Measurements from ENCODE around the gene AP2A1.

AP2A1 gene

DNA sequence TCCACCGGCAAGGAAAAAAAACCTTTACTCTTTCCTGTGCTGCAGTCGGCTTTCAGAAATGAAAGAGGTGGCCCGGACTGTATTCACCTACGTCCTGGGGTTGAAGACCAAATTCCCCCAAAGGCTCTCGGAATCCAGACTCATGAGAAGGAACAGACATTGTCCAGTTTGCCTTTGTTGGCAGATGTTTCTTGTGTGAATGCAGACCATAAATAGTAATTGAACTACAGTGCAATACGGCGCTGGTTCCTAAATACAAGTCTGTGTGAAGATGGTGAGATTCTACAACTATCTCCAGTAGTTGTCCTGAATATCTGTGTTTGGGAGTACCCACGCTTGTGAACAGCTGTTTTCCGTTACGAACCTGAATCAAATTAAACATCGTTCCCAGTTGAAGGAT is 72.9 kb downstream of the AP2A1 start:
- DNase-seq (ENCODE audit: low spot score): no peak

DNA sequence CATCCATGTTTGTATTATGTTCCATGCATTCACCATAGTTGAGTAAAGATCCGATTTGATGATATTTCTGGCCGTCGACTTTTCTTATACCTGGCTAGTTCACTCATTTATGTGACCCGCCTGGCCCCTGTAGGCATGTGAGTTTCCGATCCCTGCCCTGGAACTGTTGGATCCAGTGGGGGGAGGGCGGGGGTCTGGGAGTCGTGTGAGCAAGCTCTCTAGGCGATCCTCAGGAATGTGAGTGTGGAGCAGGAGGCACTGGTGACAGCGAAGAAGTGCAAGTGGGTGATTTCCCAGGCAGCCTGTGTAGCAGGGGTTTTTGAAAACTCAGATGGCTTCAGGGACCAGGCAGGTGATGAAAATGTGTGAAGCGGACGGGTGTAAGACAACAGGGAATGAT is 73.5 kb downstream of the AP2A1 start:
- DNase-seq (ENCODE audit: low spot score): no peak

GRCh38 chr19:49840736-49841249 is 74.0 kb downstream of the AP2A1 start:
- DNase-seq (ENCODE audit: low spot score): no peak

DNA sequence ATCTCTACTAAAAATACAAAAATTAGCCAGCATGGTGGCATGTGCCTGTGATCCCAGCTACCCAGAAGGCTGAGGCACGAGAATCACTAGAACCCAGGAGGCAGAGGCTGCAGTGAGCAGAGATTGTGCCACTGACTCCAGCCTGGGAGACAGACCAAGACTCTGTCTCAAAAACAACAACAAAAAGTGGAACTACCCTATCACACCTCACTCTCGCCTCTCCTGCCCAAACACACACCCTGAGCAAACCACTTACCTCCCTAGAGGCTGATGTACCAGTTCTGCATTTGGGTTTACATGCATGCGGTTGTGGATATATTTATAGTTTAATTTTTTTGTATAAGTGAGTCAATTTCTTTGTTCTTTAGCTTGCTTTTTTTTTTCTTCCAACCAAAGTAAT is 76.5 kb downstream of the AP2A1 start:
- DNase-seq (ENCODE audit: low spot score): no peak

GRCh38 chr19:49844138-49845095 is 77.6 kb downstream of the AP2A1 start:
- DNase-seq (ENCODE audit: low spot score): no peak

DNA sequence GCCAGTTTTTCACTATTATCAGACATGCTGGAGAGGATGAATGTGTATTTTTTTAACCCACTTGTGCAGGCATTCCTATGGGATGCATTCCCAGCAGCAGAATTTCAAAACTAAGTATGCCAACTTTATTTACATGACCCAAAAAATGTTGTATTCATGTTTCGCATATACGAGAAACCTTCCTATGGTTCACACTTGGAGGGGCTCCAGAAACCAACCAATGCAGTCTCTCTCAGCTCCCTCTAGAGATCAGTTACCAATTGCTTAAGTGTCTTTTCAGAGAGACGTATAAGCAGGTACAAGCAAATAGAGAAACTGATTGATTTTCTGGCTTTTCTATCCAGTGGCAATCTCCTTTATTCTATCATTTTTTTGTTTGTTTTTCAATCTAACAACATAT is 78.6 kb downstream of the AP2A1 start:
- DNase-seq (ENCODE audit: low spot score): no peak

GRCh38 chr19:49846408-49846807 is 79.6 kb downstream of the AP2A1 start:
- no peak for DNase-seq (ENCODE audit: low spot score)

DNA sequence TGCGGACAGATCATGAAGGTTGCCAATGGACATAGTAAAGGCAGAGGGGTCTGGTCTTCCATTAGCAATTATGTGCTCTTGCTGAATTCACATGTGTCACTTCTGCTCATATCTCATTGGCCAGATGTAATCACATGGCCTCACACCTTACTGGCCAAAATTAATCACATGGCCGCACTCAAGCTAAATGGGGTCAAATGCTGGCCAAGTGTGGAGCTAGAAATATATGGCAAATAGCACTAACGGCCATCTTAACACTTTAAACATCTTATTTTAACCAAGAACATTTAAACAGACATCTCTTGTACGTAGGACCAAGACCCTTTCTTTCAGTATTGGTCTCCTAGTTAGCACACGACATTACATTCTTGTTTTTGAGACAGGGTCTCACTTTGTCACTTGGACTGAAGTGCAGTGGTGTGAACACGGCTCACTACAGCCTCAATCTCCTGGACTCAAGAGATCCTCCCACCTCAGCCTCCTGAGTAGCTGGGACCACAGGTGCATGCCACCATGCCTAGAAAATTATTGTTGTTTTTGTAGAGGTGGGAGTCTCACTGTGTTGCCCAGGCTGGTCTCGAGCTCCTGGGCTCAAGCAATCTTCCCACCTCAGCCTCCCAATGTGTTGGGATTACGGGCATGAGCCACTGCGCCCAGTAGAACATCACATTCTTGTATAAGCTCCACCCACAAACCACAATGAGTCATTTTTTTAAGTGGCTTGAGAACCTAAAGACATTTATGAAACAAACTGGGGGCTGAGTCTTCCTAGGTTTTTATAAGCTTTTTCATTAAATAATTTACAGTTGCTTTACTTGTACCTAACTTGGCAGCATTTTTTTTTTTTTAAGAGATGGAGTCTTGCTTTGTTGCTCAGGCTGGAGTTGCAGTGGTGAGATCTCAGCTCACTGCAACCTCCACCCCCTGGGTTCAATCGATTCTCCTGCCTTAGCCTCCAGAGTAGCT is 81.2 kb downstream of the AP2A1 start:
- no peak for DNase-seq (ENCODE audit: low spot score)

GRCh38 chr19:49848938-49849337 is 82.1 kb downstream of the AP2A1 start:
- DNase-seq (ENCODE audit: low spot score): no peak

DNA sequence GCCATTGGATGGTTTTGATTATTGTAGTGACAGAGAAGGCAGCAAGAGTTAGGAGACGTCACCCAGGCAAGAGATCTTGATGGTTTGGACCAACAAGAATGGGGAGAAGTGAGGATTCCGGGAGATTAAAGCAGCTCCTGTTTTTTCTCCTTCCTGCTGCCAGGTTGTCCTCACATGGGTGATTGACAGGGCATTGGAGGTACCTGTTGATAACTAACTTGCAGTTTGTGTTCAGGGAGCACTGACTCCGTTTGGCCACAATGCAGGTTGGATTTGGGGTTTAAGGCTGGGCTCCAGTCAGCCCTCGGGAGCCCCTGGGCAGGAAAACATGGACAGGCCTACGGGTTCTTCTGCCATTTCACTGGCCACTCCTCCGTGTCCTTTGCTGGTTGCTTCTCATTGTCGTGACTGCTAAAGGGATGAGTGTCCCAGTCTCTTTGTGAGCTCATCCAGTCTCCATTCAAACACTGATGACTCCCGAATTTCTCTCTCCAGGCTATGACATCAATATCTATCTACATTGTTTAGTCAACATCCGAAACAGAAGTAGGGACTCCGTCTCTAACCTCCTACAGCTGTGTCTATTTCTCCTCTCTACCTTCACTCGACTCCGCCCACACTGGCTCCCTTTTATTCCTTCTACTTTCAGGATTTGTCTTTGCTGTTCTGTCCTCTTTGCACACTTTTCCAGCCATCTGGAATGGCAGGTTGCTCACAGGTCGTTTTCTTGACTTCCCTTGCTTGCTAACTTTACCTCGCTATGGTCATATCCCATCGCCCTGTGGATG is 82.8 kb downstream of the AP2A1 start:
- DNase-seq (ENCODE audit: low spot score): no peak

- no peak for DNase-seq (ENCODE audit: low spot score)
These were observed 83.4 kb downstream of the AP2A1 start for GRCh38 chr19:49850221-49850486.

- peak; percentile 98 for DNase-seq (ENCODE audit: low spot score)
These were observed 83.9 kb downstream of the AP2A1 start, which contains the start of gene PTOV1 for GRCh38 chr19:49850487-49851342. PTOV1 (plus strand) TSS chr19:49851159.

DNA sequence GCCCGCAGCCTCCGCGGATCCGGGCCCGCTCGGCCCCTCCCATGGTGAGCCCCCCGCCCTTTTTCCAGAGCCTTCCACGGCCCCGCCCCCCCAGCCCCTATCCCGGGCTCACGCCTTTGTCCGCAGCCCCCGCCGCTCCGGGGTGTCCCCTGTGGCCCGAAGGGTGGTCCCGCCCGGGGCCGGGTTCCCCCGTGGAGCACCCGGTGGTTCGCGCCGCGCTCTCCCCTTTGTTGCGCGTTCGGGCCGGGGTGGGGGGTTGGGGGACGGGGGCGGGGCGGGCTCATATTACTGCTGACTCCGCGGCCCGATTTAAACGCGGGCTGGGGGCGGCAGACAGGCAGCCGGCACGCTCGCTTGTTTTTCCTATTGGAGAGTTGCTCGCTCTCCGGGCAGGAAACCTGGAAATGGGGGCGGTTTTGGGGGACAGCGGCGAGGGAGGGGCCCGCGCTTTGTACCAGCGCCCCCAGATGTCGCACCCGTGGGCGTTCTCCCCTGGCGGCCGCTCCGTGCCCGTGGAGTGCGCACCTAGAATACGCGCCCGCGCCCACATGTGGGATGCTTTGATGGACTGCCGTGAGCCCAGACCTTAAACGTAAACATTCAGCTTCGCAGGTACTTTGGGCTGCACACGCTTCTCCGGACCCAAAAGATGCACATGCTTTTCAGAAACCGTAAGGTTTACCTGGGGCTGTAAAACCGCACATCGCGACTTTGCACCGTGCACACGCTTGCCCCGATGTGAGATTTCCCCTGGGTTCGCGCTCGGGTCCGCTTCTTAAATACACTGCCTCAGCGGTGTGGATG is 84.9 kb downstream of the AP2A1 start:
- DNase-seq (ENCODE audit: low spot score): peak; percentile 68

DNA sequence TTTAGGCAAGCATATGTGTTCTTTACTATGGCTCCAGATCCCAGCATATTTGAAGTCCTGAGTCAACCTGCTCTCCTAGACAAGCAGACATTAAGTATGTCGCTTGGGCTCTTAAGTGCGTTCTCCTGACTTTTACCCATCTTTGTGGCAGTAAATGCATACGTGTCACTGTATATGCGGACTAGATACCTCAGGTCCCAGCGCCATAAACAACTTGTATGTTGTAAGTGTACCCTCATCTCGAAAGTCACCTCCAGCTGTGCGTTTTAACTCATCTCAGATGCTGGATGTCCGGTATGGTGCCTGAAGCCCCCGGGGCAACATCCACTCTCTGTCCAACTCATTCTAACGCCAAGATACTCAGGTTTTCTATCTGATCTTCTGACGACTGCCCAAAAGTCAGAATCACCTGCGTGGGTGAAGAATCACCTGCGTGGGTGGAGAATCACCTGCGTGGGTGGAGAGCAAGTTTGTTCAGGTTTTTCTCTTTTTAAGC is 85.9 kb downstream of the AP2A1 start:
- DNase-seq (ENCODE audit: low spot score): no peak

- no peak for DNase-seq (ENCODE audit: low spot score)
These were observed 87.1 kb downstream of the AP2A1 start for GRCh38 chr19:49853852-49854377.

- DNase-seq (ENCODE audit: low spot score): no peak
These were observed 87.8 kb downstream of the AP2A1 start for GRCh38 chr19:49854378-49855263.

DNA sequence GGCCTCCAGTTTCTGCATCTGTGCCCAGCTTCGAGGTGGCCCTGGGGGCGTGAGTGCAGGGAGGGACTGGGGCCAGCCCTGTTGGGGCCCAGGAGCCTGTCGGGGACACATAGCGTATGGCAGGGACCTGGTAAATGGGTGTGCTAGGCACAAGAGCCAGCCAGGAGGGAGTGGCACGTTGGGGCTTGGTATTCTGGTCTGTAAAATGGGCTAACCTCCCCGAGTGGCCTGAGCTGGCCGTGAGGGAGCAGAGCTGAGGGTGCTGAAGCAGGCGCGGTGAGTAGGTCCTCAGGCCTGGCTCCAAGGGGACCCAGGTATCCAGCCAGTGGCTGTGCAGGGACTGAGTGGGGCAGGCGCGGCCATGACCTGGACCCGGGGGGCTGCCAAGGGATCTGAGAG is 88.5 kb downstream of the AP2A1 start:
- DNase-seq (ENCODE audit: low spot score): no peak
